Activated CD8-positive, alpha-beta memory T cell treated with anti-CD3 and anti-CD28 coated beads for 24 hours (primary cell): ENCODE data around the gene RHOF.
"Not testable (repeated sequence)": the region's sequence is repeated elsewhere in the genome, so short reads cannot be mapped to it uniquely, and the experiment has no call there.

Experiments
- DNase-seq: peaks from one replicate; pipeline ENCODE4 v3.0.0-alpha.2; 2020

RHOF gene

DNA sequence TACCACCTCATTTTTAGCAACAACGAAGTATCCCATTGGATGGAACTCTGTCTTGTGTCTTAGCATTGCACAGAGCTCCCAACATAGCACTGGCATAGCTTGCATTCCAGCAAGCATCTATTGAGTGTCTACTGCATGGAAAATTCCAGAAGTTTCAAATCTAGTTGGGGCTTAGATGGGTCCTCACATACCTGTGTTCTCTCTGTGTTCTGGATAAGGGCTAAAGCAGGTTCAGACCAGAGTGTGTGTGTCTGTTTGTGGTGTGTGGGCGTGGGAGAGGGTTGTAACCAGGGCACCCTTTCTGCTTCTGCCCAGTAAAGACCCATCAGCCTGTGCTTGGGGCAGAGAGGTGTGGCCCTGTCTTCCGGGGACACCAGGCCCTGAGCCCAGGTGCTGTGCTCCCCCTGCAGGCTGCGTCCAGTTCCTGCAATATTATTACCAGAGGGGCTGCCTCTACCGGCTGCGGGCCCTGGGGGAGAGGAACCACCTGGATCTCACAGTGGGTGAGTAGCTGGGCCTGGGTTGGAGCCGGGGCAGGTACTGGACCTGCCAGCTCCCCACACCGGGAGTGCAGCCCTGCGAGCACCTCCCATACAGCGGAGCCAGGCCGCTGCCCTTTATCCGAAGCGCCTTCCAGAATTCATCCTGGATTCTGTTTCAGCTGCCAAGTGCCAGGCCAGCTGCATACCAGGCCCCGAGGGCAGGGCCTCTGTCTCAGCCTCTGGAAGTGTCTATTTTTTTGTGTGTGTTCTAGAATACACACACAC is 20.3 kb downstream of the RHOF start:
- peak; percentile 88 for DNase-seq

- no peak for DNase-seq
These were observed 22.5 kb downstream of the RHOF start for GRCh38 chr12:121770813-121771625.

DNA sequence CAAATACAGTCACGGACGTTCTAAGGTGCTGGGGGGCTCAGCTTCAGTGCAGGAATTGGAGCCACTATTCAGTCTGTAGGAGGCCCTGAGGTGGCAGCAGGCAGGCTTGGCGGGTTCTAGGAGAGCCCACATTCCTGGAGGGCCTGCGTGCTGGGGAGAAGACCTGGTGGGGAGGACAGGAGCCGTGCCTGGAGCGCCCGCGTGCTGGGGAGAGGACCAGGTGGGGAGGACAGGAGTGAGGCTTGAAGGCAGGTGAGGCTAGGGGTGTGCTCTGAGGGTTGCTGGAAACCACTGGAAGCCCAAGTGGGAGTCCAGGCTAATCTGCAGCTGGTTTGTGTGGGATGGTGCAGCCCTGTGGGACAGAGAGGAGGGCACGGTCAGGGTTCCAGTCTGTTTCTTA is 23.1 kb downstream of the RHOF start:
- DNase-seq: no peak

GRCh38 chr12:121769831-121770301 is 23.6 kb downstream of the RHOF start:
- DNase-seq: no peak

- no peak for DNase-seq
These were observed 24.1 kb downstream of the RHOF start for GRCh38 chr12:121769297-121769830.

DNA sequence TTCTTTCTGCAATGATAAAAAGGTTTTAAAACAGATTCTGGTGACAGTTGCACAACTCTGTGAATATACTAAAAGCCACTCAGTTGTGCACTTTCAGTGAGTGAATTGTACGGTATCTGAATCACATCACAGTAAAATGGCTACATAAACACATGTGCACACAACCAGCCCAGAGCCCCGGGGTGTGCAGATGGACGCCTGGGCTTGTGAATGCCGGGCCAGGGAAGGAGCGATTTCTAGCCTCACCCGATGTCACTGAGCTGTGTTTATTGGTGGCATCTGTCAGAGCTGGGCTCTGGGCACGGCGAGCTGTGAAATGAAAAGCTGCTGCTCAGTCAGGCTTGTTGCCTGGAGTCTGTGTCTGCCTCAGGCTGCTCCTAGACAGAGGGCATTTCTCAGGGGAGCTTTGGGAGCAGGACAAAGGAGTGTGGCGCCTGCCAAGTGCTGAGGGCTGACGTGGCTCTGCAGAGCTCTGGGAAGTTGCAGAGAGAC is 25.9 kb downstream of the RHOF start:
- no peak for DNase-seq

- no peak for DNase-seq
These were observed 27.0 kb downstream of the RHOF start for GRCh38 chr12:121766290-121767039.

- DNase-seq: no peak
These were observed 27.9 kb downstream of the RHOF start for GRCh38 chr12:121765573-121765972.

DNA sequence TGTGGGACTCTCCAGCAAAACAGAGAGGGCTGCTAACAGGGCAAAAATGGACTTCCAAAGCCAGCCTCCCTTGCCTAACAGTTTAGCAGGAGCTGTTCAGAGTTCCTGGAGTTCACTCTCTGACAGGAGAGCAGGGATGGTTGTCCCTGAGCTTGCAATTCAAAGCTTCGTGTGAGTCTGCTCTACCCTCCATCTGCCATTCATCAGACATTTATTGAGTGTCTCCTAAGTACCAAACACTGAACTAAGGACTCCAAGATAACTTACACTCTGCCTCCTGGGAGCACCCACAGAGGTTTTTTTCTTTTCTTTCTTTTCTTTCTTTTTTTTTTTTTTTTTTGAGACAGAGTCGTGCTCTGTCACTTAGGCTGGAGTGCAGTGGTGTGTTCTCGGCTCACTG is 28.7 kb downstream of the RHOF start:
- no peak for DNase-seq

GRCh38 chr12:121762269-121762668 is 31.2 kb downstream of the RHOF start:
- no peak for DNase-seq

DNA sequence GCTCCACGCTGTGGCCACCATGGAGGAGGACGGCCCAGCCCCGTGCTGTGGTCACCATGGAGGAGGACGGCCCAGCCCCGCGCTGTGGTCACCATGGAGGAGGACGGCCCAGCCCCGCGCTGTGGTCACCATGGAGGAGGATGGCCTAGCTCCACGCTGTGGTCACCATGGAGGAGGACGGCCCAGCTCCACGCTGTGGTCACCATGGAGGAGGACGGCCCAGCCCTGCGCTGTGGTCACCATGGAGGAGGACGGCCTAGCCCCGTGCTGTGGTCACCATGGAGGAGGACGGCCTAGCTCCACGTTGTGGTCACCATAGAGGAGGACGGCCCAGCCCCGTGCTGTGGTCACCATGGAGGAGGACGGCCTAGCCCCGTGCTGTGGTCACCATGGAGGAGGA is 35.0 kb downstream of the RHOF start:
- not testable (repeated sequence) for DNase-seq

GRCh38 chr12:121755591-121755990 is 37.9 kb downstream of the RHOF start:
- DNase-seq: no peak

- no peak for DNase-seq
These were observed 38.7 kb downstream of the RHOF start for GRCh38 chr12:121754836-121755235.

DNA sequence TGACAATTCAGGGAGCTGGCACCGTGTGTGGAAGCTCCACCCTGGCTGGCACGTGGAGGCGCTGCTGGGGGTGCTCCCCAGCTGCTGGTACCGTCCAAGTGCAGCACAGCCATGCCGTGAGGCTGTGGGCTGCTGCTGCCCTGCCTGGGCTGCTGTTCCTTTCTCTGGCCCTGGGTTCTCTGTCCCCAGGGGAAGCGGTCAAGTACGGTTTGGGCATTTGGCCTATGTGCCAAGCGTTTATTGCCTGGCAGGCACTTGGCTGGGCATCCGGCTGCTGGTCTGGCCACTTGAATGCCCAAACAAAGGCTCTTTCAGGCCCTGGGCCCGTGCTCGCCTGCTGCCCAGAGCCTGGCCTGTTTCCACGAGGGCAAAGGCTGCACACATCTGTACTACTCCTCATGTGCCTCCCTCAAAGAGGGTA is 39.6 kb downstream of the RHOF start:
- DNase-seq: no peak

GRCh38 chr12:121751749-121752351 is 41.6 kb downstream of the RHOF start:
- DNase-seq: no peak

DNA sequence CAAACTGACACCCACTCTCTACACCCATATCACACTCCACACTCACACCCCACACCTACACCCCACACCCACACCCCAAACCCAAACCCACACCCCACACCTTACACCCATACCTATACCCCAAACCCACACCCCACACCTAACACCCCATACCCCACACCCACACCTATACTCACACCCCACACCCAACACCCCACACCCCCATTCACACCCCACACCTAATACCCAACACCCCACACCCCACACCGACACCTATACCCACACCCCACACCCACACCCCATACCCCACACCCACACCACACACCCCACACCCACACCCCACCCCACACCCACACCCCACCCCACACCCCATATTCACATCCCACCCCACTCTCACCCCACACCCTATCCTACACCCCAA is 42.5 kb downstream of the RHOF start:
- DNase-seq: no peak

- no peak for DNase-seq
These were observed 43.0 kb downstream of the RHOF start for GRCh38 chr12:121750507-121750955.

DNA sequence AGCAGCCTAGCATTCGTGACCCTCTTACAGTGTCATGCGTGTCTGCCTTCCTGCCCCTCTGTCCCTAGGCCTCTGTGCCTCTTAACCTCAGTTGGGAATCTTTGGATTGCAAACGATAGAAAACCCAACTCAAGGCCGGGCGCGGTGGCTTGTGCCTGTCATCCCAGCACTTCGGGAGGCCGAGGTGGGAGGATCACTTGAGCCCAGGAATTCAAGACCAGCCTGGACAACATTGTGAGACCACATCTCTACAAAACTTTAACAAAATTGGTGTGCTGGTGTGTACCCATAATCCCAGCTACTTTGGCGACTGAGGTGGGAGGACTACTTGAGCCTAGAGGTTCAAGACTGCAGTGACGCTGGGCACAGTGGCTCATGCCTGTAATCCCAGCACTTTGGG is 44.2 kb downstream of the RHOF start:
- no peak for DNase-seq

- no peak for DNase-seq
These were observed 44.8 kb downstream of the RHOF start for GRCh38 chr12:121748571-121749265.

DNA sequence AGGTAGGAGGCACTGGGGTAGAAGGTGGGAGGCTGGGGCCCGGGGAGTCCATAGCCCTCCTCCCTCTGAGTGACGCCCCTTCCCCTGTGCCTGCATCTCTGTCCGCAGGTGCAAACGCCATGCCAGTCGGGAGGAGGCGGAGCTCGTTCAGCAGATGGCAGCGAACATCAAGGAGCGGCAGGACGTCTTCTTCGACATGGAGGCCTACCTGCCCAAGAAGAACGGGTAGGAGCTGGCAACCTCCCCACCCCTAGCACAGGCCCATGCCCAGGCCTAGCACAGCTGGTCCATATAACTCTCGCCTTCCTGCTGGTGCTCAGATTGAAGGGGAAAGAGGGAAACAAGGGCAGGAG is 45.3 kb downstream of the RHOF start:
- no peak for DNase-seq

- DNase-seq: not testable (repeated sequence)
These were observed 47.9 kb downstream of the RHOF start for GRCh38 chr12:121745545-121745944.

- DNase-seq: no peak
These were observed 51.7 kb downstream of the RHOF start for GRCh38 chr12:121741743-121742142.
